ENCODE data around the gene RADIL.

RADIL gene

GRCh38 chr7:4825081-4825480, 58.4 kb downstream of the RADIL start:
- DNase-seq, result no peak

GRCh38 chr7:4824120-4824775, 59.3 kb downstream of the RADIL start:
- no peak for DNase-seq

- DNase-seq, result no peak
Observed at GRCh38 chr7:4823441-4824119, 59.9 kb downstream of the RADIL start.

- no peak for DNase-seq
Observed at GRCh38 chr7:4822677-4823076, 60.8 kb downstream of the RADIL start.

GRCh38 chr7:4820967-4821471, 62.5 kb downstream of the RADIL start:
- DNase-seq, result no peak

GRCh38 chr7:4820405-4820966, 63.0 kb downstream of the RADIL start:
- DNase-seq, result no peak

- no peak for DNase-seq
Observed at GRCh38 chr7:4819560-4820404, 63.7 kb downstream of the RADIL start.

GRCh38 chr7:4818000-4818794, 65.3 kb downstream of the RADIL start:
- DNase-seq, result no peak

- no peak for DNase-seq
Observed at GRCh38 chr7:4817178-4817901, 66.2 kb downstream of the RADIL start.

GRCh38 chr7:4816419-4817080, 67.0 kb downstream of the RADIL start:
- DNase-seq, result no peak

- no peak for DNase-seq
Observed at GRCh38 chr7:4815609-4816418, 67.7 kb downstream of the RADIL start.

- no peak for DNase-seq
Observed at GRCh38 chr7:4815121-4815520, 68.4 kb downstream of the RADIL start.

GRCh38 chr7:4814433-4814832, 69.1 kb downstream of the RADIL start:
- no peak for DNase-seq

- DNase-seq, result no peak
Observed at GRCh38 chr7:4809666-4810065, 73.8 kb downstream of the RADIL start.

GRCh38 chr7:4809091-4809591, 74.4 kb downstream of the RADIL start:
- no peak for DNase-seq

GRCh38 chr7:4808565-4808964, 75.0 kb downstream of the RADIL start:
- no peak for DNase-seq

GRCh38 chr7:4808026-4808425, 75.5 kb downstream of the RADIL start:
- DNase-seq, result no peak

GRCh38 chr7:4807598-4808016, 75.9 kb downstream of the RADIL start:
- DNase-seq, result no peak

- DNase-seq, result no peak
Observed at GRCh38 chr7:4806983-4807597, 76.4 kb downstream of the RADIL start.

GRCh38 chr7:4805984-4806300, 77.6 kb downstream of the RADIL start:
- DNase-seq, result no peak
